ENCODE data around the gene PRUNE2. TPM values are rescaled to one million over a fixed set of nuclear protein-coding genes. Genes with fewer than 3 reads are reported as not detected.

PRUNE2 gene
- total and polyA plus RNA-seq, 2 of the 13 experiments (the other 11 are each of a cell fraction or from before 2014, with no cell fraction given): 0.02 TPM; not detected in 1

GRCh38 chr9:76603448-76603895 is 302.4 kb downstream of the PRUNE2 start:
- no peak for TF ChIP-seq ZNF614 (CRISPR knock-in tag; IDR thresholded peaks at IDR 0.05; ENCODE audit: borderline replicate concordance)
- no peak for TF ChIP-seq ZBTB26 (CRISPR knock-in tag; IDR thresholded peaks at IDR 0.05; ENCODE audit: borderline replicate concordance)
- TF ChIP-seq ZNF552 (CRISPR knock-in tag; IDR thresholded peaks at IDR 0.05; ENCODE audit: borderline replicate concordance): no peak
- TF ChIP-seq ZNF678 (CRISPR knock-in tag; IDR thresholded peaks at IDR 0.05): no peak
- H3K36me3 ChIP-seq (replicated peaks in 1 of 2; ENCODE audit: control insufficient read depth in 1 of 2, insufficient read depth in 2 of 2, low read length in 2 of 2): no peaks in the 10 kb centered on the region
- BruUV-seq (replicated peaks): no TSS peak
- intact Hi-C loops (cut with micrococcal nuclease; ENCODE audit: unreplicated experiment) (no loop called here), in situ Hi-C loops (cut with HindIII; ENCODE audit: extremely low pct_ligation_motif_present, low pct_unique_long_range_greater_than_20kb) (no loop called here)
- no peak for ATAC-seq
- H3K9me3 ChIP-seq (ENCODE audit: low read length): no peaks in the 10 kb centered on the region
- no peak overlapping the region for H3K27ac ChIP-seq (ENCODE audit: extremely low read length, insufficient read depth, low read length)
- ChIA-PET POLR2A (no interaction called here), CTCF (ENCODE audit: low intra/inter-chr PET ratio, low total read pairs) (no interaction called here)
- H3K27me3 ChIP-seq (ENCODE audit: control insufficient read depth in 1 of 2, insufficient read depth in 2 of 2, low read length in 2 of 2): no peaks in the 10 kb centered on the region
- no peaks in the 10 kb centered on the region for H3K79me2 ChIP-seq (ENCODE audit: insufficient read depth, low read length)
- no peaks in the 10 kb centered on the region for H4K20me1 ChIP-seq (ENCODE audit: insufficient read depth, low read length)
- H3K4me1 ChIP-seq (ENCODE audit: insufficient read depth, low read length): no peaks in the 10 kb centered on the region
- H3K9ac ChIP-seq (ENCODE audit: insufficient read depth, low read depth, low read length): no peak overlapping the region
- no peak for FAIRE-seq
- no peak for DNase-seq (ENCODE audit: low spot score)
- no peak overlapping the region for H3K4me2 ChIP-seq (ENCODE audit: low read depth, low read length)
- H3K4me3 ChIP-seq (replicated peaks in 1 of 3; ENCODE audit: insufficient read depth in 1 of 3, low read depth in 2 of 3, low read length in 3 of 3): no peak overlapping the region
- H2AFZ ChIP-seq (ENCODE audit: low read length): no peak overlapping the region

GRCh38 chr9:76602199-76602598 is 303.7 kb downstream of the PRUNE2 start:
- H3K79me2 ChIP-seq (ENCODE audit: insufficient read depth, low read length): no peaks in the 10 kb centered on the region
- no peaks in the 10 kb centered on the region for H3K27me3 ChIP-seq (ENCODE audit: control insufficient read depth in 1 of 2, insufficient read depth in 2 of 2, low read length in 2 of 2)
- no peak overlapping the region for H3K27ac ChIP-seq (ENCODE audit: extremely low read length, insufficient read depth, low read length)
- ChIA-PET POLR2A (no interaction called here), CTCF (ENCODE audit: low intra/inter-chr PET ratio, low total read pairs) (no interaction called here)
- H4K20me1 ChIP-seq (ENCODE audit: insufficient read depth, low read length): no peaks in the 10 kb centered on the region
- H3K36me3 ChIP-seq (replicated peaks in 1 of 2; ENCODE audit: control insufficient read depth in 1 of 2, insufficient read depth in 2 of 2, low read length in 2 of 2): no peaks in the 10 kb centered on the region
- no peak for TF ChIP-seq KDM4B (CRISPR knock-in tag; IDR thresholded peaks at IDR 0.05)
- TF ChIP-seq CBX5 (CRISPR knock-in tag; IDR thresholded peaks at IDR 0.05; ENCODE audit: borderline replicate concordance): no peak
- no peak for TF ChIP-seq HBP1 (CRISPR knock-in tag; IDR thresholded peaks at IDR 0.05; ENCODE audit: low read depth)
- no peak for TF ChIP-seq MTA1 (CRISPR knock-in tag; IDR thresholded peaks at IDR 0.05; ENCODE audit: borderline replicate concordance)
- TF ChIP-seq TARDBP (CRISPR knock-in tag; IDR thresholded peaks at IDR 0.05): no peak
- no peak for TF ChIP-seq FOXM1 (CRISPR knock-in tag; IDR thresholded peaks at IDR 0.05)
- no peak for TF ChIP-seq ZNF878 (CRISPR knock-in tag; IDR thresholded peaks at IDR 0.05)
- no peak for TF ChIP-seq ZNF609 (CRISPR knock-in tag; IDR thresholded peaks at IDR 0.05; ENCODE audit: borderline replicate concordance)
- TF ChIP-seq SATB2 (CRISPR knock-in tag; IDR thresholded peaks at IDR 0.05): no peak
- BruUV-seq (replicated peaks): no TSS peak
- ATAC-seq (no peak), DNase-seq (ENCODE audit: low spot score) (no peak), FAIRE-seq (no peak)
- in situ Hi-C loops (cut with HindIII; ENCODE audit: extremely low pct_ligation_motif_present, low pct_unique_long_range_greater_than_20kb) (no loop called here), intact Hi-C loops (cut with micrococcal nuclease; ENCODE audit: unreplicated experiment) (no loop called here)
- H2AFZ ChIP-seq (ENCODE audit: low read length): no peak overlapping the region
- no peak overlapping the region for H3K9ac ChIP-seq (ENCODE audit: insufficient read depth, low read depth, low read length)
- no peak overlapping the region for H3K4me2 ChIP-seq (ENCODE audit: low read depth, low read length)
- H3K4me1 ChIP-seq (ENCODE audit: insufficient read depth, low read length): no peaks in the 10 kb centered on the region
- no CpG with 5 or more reads among the region's 1 CpG for WGBS (ENCODE audit: low lambda C conversion rate)
- no peaks in the 10 kb centered on the region for H3K9me3 ChIP-seq (ENCODE audit: low read length)
- no peak overlapping the region for H3K4me3 ChIP-seq (replicated peaks in 1 of 3; ENCODE audit: insufficient read depth in 1 of 3, low read depth in 2 of 3, low read length in 3 of 3)

All from HepG2 (cell line).